ENCODE data around the gene MEIS3.

DNA sequence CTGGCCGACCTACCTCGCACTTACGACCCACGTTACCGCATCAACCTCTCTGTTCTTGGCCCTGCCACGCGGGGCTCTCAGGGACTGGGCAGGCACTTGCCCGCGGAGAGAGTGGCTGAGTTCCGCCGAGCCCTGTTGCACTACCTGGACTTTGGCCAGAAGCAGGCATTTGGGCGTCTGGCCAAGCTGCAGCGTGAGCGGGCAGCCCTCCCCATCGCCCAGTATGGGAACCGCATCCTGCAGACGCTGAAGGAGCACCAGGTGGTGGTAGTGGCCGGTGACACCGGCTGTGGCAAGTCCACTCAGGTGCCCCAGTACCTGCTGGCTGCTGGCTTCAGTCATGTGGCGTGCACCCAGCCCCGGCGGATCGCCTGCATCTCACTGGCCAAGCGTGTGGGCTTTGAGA, 66.0 kb downstream of the MEIS3 start:
- TF ChIP-seq CTCF (IDR thresholded peaks at IDR 0.05) (no peak), POLR2AphosphoS5 (IDR thresholded peaks at IDR 0.05; ENCODE audit: low read depth, low read length) (no peak), FOXM1 (IDR thresholded peaks at IDR 0.05; ENCODE audit: low read depth) (no peak), MXI1 (IDR thresholded peaks at IDR 0.05; ENCODE audit: low read depth, low read length) (no peak), GABPA (IDR thresholded peaks at IDR 0.05; ENCODE audit: low read depth) (no peak)

Data from SK-N-SH (cell line).